Measurements from ENCODE around the gene ZNF423.

GRCh38 chr16:49661465-49662187 is 194.3 kb downstream of the ZNF423 start:
- TF ChIP-seq EZH2 (IDR thresholded peaks at IDR 0.05; ENCODE audit: borderline replicate concordance, low read depth, low read length, poor library complexity, severe bottlenecking) (no peak), CTCF (conservative IDR thresholded peaks at IDR 0.05; ENCODE audit: low read depth, low read length) (no peak)
